NCI-H187 (cell line): ENCODE results near the gene FNDC3B.

Source experiments
- DNase-seq, 2 experiments: peaks; one replicate each; lab custom pipeline; 2025; lab: John Stamatoyannopoulos, UW

FNDC3B gene

GRCh38 chr3:172170073-172170709 is 130.8 kb downstream of the FNDC3B start:
- DNase-seq = no peak

GRCh38 chr3:172170841-172171240 is 131.5 kb downstream of the FNDC3B start:
- DNase-seq = no peak

- no peak for DNase-seq
Observed at GRCh38 chr3:172171396-172172075, 132.2 kb downstream of the FNDC3B start.

GRCh38 chr3:172173316-172174254 is 134.2 kb downstream of the FNDC3B start:
- DNase-seq = no peak

- DNase-seq = no peak
Observed at GRCh38 chr3:172174513-172175253, 135.3 kb downstream of the FNDC3B start.

- DNase-seq = no peak
Observed at GRCh38 chr3:172175254-172175599, 135.8 kb downstream of the FNDC3B start.

- DNase-seq = no peak
Observed at GRCh38 chr3:172176061-172176770, 136.8 kb downstream of the FNDC3B start.

GRCh38 chr3:172177046-172177445 is 137.7 kb downstream of the FNDC3B start:
- no peak for DNase-seq

GRCh38 chr3:172177803-172178316 is 138.5 kb downstream of the FNDC3B start:
- no peak for DNase-seq

- DNase-seq = no peak
Observed at GRCh38 chr3:172179680-172180399, 140.5 kb downstream of the FNDC3B start.

GRCh38 chr3:172180473-172180872 is 141.1 kb downstream of the FNDC3B start:
- DNase-seq = no peak

GRCh38 chr3:172181932-172182586 is 142.7 kb downstream of the FNDC3B start:
- DNase-seq = no peak

GRCh38 chr3:172182797-172183196 is 143.4 kb downstream of the FNDC3B start:
- no peak for DNase-seq

- DNase-seq = no peak
Observed at GRCh38 chr3:172184106-172184822, 144.9 kb downstream of the FNDC3B start.

GRCh38 chr3:172185907-172186306 is 146.5 kb downstream of the FNDC3B start:
- no peak for DNase-seq

- DNase-seq = peak in 1 of 2 experiments; percentile 9
Observed at GRCh38 chr3:172186607-172187006, 147.2 kb downstream of the FNDC3B start.

- no peak for DNase-seq
Observed at GRCh38 chr3:172187511-172187910, 148.1 kb downstream of the FNDC3B start.

- DNase-seq = no peak
Observed at GRCh38 chr3:172188511-172188910, 149.1 kb downstream of the FNDC3B start.

GRCh38 chr3:172189213-172189612 is 149.8 kb downstream of the FNDC3B start:
- no peak for DNase-seq
